Measurements from ENCODE around the gene MYO3A. TPM values are rescaled to one million over a fixed set of nuclear protein-coding genes. Genes with fewer than 3 reads are reported as not detected.

Gene MYO3A
- total and polyA plus RNA-seq, 2 experiments from 2014 or later: 3.0 to 10.7 TPM

DNA sequence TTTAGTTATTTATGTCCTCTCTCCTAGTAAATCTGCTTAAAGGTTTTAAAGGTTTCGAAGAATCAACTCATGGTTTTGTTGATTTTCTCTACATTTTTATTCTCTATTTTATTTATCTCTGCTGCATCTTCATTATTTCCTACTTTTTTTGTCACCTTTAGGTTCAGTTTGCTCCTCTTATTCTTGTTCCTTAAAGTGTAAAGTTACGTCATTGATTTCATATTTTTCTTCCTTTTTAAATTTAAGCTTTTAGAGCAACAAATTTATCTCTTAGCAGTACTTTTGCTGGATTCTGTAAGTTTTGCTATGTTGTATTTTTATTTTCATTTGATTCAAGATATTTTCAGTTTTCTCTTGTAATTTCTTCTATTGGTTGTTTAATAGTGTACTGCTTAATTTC, 10.7 kb downstream of the MYO3A start (continued):
- TF ChIP-seq, protein P1, sequence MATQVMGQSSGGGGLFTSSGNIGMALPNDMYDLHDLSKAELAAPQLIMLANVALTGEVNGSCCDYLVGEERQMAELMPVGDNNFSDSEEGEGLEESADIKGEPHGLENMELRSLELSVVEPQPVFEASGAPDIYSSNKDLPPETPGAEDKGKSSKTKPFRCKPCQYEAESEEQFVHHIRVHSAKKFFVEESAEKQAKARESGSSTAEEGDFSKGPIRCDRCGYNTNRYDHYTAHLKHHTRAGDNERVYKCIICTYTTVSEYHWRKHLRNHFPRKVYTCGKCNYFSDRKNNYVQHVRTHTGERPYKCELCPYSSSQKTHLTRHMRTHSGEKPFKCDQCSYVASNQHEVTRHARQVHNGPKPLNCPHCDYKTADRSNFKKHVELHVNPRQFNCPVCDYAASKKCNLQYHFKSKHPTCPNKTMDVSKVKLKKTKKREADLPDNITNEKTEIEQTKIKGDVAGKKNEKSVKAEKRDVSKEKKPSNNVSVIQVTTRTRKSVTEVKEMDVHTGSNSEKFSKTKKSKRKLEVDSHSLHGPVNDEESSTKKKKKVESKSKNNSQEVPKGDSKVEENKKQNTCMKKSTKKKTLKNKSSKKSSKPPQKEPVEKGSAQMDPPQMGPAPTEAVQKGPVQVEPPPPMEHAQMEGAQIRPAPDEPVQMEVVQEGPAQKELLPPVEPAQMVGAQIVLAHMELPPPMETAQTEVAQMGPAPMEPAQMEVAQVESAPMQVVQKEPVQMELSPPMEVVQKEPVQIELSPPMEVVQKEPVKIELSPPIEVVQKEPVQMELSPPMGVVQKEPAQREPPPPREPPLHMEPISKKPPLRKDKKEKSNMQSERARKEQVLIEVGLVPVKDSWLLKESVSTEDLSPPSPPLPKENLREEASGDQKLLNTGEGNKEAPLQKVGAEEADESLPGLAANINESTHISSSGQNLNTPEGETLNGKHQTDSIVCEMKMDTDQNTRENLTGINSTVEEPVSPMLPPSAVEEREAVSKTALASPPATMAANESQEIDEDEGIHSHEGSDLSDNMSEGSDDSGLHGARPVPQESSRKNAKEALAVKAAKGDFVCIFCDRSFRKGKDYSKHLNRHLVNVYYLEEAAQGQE (IDR thresholded peaks at IDR 0.05; ENCODE audit: unreplicated experiment): no peak
- TF ChIP-seq, protein P2, sequence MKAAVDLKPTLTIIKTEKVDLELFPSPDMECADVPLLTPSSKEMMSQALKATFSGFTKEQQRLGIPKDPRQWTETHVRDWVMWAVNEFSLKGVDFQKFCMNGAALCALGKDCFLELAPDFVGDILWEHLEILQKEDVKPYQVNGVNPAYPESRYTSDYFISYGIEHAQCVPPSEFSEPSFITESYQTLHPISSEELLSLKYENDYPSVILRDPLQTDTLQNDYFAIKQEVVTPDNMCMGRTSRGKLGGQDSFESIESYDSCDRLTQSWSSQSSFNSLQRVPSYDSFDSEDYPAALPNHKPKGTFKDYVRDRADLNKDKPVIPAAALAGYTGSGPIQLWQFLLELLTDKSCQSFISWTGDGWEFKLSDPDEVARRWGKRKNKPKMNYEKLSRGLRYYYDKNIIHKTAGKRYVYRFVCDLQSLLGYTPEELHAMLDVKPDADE (IDR thresholded peaks at IDR 0.05): no peak
- TF ChIP-seq POLR2AphosphoS5 (IDR thresholded peaks at IDR 0.05; ENCODE audit: low read depth) (no peak), EZH2phosphoT487 (IDR thresholded peaks at IDR 0.05; ENCODE audit: unreplicated experiment) (no peak), ZNF114 (CRISPR knock-in tag; IDR thresholded peaks at IDR 0.05) (no peak)

DNA sequence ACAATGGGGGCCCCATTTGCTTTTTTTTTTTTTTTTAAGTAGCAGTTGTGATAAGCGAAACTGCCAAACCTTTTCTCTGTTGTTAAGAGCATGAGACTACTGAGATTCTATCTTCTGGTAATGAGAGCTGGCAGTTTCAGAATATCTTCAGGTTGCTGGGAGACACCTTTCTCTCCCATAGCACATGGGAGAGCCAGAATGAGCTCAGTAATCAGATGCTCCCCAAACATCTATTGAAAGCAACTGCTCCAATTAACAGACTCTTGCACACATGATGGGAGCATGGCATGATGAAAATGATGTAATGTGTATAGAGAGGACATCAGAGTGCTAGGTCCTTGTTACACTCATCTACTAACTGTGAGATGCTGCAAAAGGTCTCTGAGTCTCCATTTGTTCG, 18.8 kb downstream of the MYO3A start:
- DNase-seq (ENCODE audit: low spot score): no peak

More for the DNA sequence above, 18.8 kb downstream of the MYO3A start:
- peaks cover 10% of the 10 kb centered on the region; the same call in 2 of the 3 replicates for H3K9me3 Mint-ChIP-seq
- H2AFZ ChIP-seq: no peak overlapping the region
- no peak overlapping the region for H3K4me2 ChIP-seq
- ATAC-seq: no peak
- no peaks in the 10 kb centered on the region for H3K27me3 ChIP-seq (ENCODE audit: insufficient read depth)
- no peaks in the 10 kb centered on the region for H3K4me1 Mint-ChIP-seq
- H3K27ac ChIP-seq (ENCODE audit: low read depth): no peak overlapping the region
- H3K4me3 ChIP-seq: no peak overlapping the region
- no peaks in the 10 kb centered on the region for H3F3A ChIP-seq (replicated peaks; ENCODE audit: low read depth)
- H3K4me3 Mint-ChIP-seq: no peak overlapping the region
- H3K4me1 ChIP-seq (ENCODE audit: insufficient read depth): no peaks in the 10 kb centered on the region
- H3K27me3 Mint-ChIP-seq (ENCODE audit: insufficient read depth, low read depth, poor library complexity): no peaks in the 10 kb centered on the region
- no peaks in the 10 kb centered on the region for H4K20me1 ChIP-seq (replicated peaks; ENCODE audit: insufficient read depth)
- no peaks in the 10 kb centered on the region for H3K36me3 ChIP-seq (ENCODE audit: insufficient read depth)
- TF ChIP-seq ZNF114 (CRISPR knock-in tag; IDR thresholded peaks at IDR 0.05): no peak
- TF ChIP-seq EZH2 (IDR thresholded peaks at IDR 0.05; ENCODE audit: low read depth, unreplicated experiment): no peak
- no peak for TF ChIP-seq ZNF331 (CRISPR knock-in tag; IDR thresholded peaks at IDR 0.05; ENCODE audit: low read depth)
- TF ChIP-seq EZH2phosphoT487 (IDR thresholded peaks at IDR 0.05; ENCODE audit: unreplicated experiment): no peak
- TF ChIP-seq, protein P3, sequence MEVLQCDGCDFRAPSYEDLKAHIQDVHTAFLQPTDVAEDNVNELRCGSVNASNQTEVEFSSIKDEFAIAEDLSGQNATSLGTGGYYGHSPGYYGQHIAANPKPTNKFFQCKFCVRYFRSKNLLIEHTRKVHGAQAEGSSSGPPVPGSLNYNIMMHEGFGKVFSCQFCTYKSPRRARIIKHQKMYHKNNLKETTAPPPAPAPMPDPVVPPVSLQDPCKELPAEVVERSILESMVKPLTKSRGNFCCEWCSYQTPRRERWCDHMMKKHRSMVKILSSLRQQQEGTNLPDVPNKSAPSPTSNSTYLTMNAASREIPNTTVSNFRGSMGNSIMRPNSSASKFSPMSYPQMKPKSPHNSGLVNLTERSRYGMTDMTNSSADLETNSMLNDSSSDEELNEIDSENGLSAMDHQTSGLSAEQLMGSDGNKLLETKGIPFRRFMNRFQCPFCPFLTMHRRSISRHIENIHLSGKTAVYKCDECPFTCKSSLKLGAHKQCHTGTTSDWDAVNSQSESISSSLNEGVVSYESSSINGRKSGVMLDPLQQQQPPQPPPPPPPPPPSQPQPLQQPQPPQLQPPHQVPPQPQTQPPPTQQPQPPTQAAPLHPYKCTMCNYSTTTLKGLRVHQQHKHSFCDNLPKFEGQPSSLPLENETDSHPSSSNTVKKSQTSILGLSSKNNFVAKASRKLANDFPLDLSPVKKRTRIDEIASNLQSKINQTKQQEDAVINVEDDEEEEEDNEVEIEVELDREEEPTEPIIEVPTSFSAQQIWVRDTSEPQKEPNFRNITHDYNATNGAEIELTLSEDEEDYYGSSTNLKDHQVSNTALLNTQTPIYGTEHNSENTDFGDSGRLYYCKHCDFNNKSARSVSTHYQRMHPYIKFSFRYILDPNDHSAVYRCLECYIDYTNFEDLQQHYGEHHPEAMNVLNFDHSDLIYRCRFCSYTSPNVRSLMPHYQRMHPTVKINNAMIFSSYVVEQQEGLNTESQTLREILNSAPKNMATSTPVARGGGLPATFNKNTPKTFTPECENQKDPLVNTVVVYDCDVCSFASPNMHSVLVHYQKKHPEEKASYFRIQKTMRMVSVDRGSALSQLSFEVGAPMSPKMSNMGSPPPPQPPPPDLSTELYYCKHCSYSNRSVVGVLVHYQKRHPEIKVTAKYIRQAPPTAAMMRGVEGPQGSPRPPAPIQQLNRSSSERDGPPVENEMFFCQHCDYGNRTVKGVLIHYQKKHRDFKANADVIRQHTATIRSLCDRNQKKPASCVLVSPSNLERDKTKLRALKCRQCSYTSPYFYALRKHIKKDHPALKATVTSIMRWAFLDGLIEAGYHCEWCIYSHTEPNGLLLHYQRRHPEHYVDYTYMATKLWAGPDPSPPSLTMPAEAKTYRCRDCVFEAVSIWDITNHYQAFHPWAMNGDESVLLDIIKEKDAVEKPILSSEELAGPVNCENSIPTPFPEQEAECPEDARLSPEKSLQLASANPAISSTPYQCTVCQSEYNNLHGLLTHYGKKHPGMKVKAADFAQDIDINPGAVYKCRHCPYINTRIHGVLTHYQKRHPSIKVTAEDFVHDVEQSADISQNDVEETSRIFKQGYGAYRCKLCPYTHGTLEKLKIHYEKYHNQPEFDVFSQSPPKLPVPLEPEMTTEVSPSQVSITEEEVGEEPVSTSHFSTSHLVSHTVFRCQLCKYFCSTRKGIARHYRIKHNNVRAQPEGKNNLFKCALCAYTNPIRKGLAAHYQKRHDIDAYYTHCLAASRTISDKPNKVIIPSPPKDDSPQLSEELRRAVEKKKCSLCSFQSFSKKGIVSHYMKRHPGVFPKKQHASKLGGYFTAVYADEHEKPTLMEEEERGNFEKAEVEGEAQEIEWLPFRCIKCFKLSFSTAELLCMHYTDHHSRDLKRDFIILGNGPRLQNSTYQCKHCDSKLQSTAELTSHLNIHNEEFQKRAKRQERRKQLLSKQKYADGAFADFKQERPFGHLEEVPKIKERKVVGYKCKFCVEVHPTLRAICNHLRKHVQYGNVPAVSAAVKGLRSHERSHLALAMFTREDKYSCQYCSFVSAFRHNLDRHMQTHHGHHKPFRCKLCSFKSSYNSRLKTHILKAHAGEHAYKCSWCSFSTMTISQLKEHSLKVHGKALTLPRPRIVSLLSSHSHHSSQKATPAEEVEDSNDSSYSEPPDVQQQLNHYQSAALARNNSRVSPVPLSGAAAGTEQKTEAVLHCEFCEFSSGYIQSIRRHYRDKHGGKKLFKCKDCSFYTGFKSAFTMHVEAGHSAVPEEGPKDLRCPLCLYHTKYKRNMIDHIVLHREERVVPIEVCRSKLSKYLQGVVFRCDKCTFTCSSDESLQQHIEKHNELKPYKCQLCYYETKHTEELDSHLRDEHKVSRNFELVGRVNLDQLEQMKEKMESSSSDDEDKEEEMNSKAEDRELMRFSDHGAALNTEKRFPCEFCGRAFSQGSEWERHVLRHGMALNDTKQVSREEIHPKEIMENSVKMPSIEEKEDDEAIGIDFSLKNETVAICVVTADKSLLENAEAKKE (CRISPR knock-in tag; IDR thresholded peaks at IDR 0.05): no peak
- TF ChIP-seq, protein P4, sequence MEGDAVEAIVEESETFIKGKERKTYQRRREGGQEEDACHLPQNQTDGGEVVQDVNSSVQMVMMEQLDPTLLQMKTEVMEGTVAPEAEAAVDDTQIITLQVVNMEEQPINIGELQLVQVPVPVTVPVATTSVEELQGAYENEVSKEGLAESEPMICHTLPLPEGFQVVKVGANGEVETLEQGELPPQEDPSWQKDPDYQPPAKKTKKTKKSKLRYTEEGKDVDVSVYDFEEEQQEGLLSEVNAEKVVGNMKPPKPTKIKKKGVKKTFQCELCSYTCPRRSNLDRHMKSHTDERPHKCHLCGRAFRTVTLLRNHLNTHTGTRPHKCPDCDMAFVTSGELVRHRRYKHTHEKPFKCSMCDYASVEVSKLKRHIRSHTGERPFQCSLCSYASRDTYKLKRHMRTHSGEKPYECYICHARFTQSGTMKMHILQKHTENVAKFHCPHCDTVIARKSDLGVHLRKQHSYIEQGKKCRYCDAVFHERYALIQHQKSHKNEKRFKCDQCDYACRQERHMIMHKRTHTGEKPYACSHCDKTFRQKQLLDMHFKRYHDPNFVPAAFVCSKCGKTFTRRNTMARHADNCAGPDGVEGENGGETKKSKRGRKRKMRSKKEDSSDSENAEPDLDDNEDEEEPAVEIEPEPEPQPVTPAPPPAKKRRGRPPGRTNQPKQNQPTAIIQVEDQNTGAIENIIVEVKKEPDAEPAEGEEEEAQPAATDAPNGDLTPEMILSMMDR (conservative IDR thresholded peaks at IDR 0.05; ENCODE audit: low read depth in 2 of 2): no peak
- TF ChIP-seq NANOG (IDR thresholded peaks at IDR 0.05; ENCODE audit: borderline replicate concordance): no peak
- no peak for TF ChIP-seq JUNB (IDR thresholded peaks at IDR 0.05; ENCODE audit: unreplicated experiment)
- H3K9me2 ChIP-seq (ENCODE audit: insufficient read depth): no peaks in the 10 kb centered on the region
- no peaks in the 10 kb centered on the region for H3K79me2 ChIP-seq (replicated peaks; ENCODE audit: insufficient read depth)
- H3K36me3 Mint-ChIP-seq (ENCODE audit: low read depth): peaks cover 16% of the 10 kb centered on the region
- H3K27ac Mint-ChIP-seq: no peak overlapping the region
